GM18499 (cell line): ENCODE measurements around the gene CDYL2.

ENCODE experiments used
- ATAC-seq: cut with Tn5 transposase; IDR thresholded peaks from one replicate; pipeline ENCODE4 v1.9.1; 2021; ENCODE audit warnings: moderate number of reproducible peaks; ENCODE audit not compliant: insufficient read depth, unreplicated experiment

CDYL2 gene

GRCh38 chr16:80569440-80570105 lies 234.8 kb downstream of the CDYL2 start:
- no peak for ATAC-seq

DNA sequence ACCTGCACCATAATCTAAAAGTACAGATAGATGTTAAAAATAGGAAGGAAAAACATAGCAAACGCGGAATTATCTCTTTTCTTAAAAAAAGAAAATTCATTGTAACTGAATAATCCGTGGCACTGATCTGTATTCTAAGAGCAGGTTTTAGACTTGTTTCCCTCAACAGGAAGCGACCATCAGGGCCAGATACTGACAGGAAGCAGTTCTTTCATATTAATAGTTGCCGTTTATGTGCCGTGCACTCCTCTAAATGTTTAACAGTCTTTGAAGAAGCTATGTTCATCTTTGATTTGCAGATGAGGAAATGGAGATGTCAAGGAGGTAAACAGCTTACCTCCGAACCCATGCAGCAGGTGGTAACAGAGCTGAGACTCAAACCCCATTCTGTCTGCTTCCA lies 240.0 kb downstream of the CDYL2 start:
- no peak for ATAC-seq

- ATAC-seq: no peak
Measured at GRCh38 chr16:80563066-80563465, 241.3 kb downstream of the CDYL2 start.

- no peak for ATAC-seq
Measured at GRCh38 chr16:80559369-80559768, 245.0 kb downstream of the CDYL2 start.

DNA sequence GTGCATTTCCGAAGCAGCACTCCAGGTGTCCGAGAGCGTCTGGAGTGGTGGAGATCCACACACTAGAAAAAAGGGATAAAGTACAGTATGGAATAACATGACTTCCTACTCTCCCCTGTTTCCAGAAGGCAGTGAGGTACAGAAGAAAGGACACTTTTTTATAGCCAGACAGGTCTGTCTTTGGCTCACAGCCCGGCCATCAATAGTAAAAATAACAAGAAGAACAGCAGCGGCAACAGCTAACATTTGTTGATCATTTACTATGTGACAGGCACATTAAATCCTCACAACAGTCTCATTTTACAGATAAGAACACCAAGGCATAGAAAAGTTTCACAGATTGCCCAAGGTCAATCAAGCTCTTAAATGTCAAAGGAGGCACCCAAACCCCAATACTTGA lies 247.4 kb downstream of the CDYL2 start:
- ATAC-seq: no peak

DNA sequence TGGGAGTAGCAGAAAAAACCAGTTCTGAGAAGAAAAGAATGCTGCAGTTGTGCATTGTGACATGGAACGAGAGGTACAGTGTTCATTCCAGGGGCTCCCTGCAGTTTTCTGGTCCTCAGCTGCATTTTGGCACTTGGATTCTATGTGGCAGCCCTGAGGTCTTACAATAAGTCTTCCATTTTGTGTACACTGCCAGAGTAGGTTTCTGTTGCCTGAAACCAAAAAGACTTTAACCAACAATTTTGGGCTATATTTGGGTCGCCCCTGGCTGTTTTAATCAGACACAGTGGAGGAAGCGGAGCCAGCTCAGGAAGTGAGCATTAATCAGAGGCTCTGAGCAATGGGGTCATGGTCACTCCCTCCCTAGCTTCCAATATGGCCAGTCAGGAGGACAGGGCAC lies 247.9 kb downstream of the CDYL2 start:
- no peak for ATAC-seq

DNA sequence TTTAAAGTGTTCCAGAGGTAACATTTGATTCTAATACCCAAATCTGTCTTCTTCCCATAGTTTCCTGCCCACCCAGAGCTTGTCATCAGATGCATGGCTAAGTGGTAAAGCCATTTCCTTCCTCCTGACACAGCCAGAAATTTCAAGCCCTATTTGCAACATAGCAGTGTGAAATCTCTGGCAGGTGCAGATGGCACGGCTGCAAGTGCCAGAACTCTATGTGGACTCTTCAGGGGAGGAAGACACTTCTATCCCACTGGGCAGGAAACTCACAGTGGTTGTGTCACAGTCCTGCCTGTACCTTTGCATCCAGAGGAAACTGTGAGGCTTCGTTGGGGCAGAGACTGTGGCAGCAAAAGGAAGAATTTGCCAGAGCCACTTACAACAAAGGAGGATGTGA lies 250.4 kb downstream of the CDYL2 start:
- no peak for ATAC-seq

DNA sequence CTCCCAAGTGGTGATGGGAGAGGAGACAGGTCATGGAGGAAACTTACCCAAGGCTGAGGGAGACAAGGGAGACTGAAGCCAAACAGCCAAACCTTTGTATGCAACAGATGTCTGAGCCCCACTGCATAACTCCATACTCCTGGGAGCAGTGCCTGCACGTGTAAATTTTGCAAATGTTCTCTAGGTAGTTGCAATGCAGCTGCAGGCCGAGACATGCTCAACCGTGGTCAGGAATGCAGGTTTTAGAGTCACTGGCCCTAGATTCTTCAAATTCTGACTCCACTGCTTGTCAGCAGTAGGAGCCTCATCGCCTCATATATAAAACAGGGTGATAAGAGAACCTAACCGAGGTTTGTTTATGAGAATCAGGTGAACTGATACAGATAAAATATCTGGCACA lies 252.1 kb downstream of the CDYL2 start:
- ATAC-seq: no peak
